ENCODE results near the gene LIG1. TPM values are rescaled to one million over a fixed set of nuclear protein-coding genes. Genes with fewer than 3 reads are reported as not detected.

The LIG1 gene
- total and polyA plus RNA-seq, 2 donors (not counting 3 experiments of a cell fraction or from before 2014, with no cell fraction given) = 64.0 to 94.7 TPM

DNA sequence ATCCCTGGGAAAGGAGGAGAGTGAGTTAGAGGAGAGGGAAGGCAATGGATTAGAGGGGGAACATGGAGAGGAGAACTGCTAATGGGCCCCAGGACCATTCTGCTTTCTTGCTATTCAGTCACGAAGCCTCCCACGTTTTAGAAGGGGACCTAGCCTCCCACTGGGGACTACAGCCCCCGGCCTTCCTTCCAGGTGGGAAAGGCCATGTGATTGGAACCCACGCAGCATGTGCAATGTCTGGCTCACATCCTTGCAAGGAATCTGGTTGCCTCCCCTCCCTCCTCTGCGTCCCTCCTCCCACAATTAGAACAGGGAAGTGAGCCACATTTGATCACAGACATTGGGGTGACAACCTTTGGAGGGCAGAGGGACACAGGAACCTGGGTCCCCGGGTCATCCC is 37.0 kb downstream of the LIG1 start:
- Histone ChIP-seq H3K4me2 (ENCODE audit: insufficient read depth, low read length) (no peak overlapping the region), H3K27ac (ENCODE audit: insufficient read depth, low read depth, low read length) (no peak overlapping the region), H3K9me3 (replicated peaks; ENCODE audit: control insufficient read depth, insufficient read depth, low read length) (no peaks in the 10 kb centered on the region), H3K4me3 (replicated peaks in 1 of 3; ENCODE audit: insufficient read depth in 1 of 3, low read depth in 1 of 3, low read length in 3 of 3) (no peak overlapping the region), H3K9me1 (replicated peaks; ENCODE audit: control insufficient read depth, extremely low read depth, insufficient read depth, low read length) (no peaks in the 10 kb centered on the region), H2AFZ (ENCODE audit: low read depth, low read length) (no peak overlapping the region), H3K79me2 (ENCODE audit: control insufficient read depth, insufficient read depth, low read length) (no peaks in the 10 kb centered on the region), H3K9ac (replicated peaks; ENCODE audit: extremely low read depth, insufficient read depth, low read length) (no peak overlapping the region), H3K4me1 (ENCODE audit: control insufficient read depth, extremely low read depth, insufficient read depth, low read length) (no peaks in the 10 kb centered on the region), H3K27me3 (ENCODE audit: control insufficient read depth in 2 of 2, insufficient read depth in 2 of 2, low read length in 2 of 2) (no peaks in the 10 kb centered on the region), H3K36me3 (ENCODE audit: control insufficient read depth in 2 of 2, extremely low read depth in 1 of 2, insufficient read depth in 2 of 2, low read length in 2 of 2) (peaks cover 4 to 10% of the 10 kb centered on the region in 2 experiments), H4K20me1 (replicated peaks; ENCODE audit: control insufficient read depth, extremely low read depth, insufficient read depth, low read length) (no peaks in the 10 kb centered on the region)
- TF ChIP-seq POLR2A (IDR thresholded peaks at IDR 0.05; ENCODE audit: low read depth, low read length) (no peak), GATA2 (IDR thresholded peaks at IDR 0.05; ENCODE audit: insufficient read depth, insufficient read length, low read depth, low read length) (no peak), JUN (IDR thresholded peaks at IDR 0.05; ENCODE audit: borderline replicate concordance, insufficient read depth, insufficient read length, low read depth) (no peak), EZH2 (IDR thresholded peaks at IDR 0.05; ENCODE audit: borderline replicate concordance, low read depth, low read length, severe bottlenecking) (no peak), FOS (IDR thresholded peaks at IDR 0.05; ENCODE audit: borderline replicate concordance, insufficient read depth, low read length) (no peak), MYC (IDR thresholded peaks at IDR 0.05; ENCODE audit: low read depth, low read length) (no peak), POLR2AphosphoS5 (IDR thresholded peaks at IDR 0.05; ENCODE audit: insufficient read depth, low read depth, low read length) (no peak)
- TF ChIP-seq, protein P1, sequence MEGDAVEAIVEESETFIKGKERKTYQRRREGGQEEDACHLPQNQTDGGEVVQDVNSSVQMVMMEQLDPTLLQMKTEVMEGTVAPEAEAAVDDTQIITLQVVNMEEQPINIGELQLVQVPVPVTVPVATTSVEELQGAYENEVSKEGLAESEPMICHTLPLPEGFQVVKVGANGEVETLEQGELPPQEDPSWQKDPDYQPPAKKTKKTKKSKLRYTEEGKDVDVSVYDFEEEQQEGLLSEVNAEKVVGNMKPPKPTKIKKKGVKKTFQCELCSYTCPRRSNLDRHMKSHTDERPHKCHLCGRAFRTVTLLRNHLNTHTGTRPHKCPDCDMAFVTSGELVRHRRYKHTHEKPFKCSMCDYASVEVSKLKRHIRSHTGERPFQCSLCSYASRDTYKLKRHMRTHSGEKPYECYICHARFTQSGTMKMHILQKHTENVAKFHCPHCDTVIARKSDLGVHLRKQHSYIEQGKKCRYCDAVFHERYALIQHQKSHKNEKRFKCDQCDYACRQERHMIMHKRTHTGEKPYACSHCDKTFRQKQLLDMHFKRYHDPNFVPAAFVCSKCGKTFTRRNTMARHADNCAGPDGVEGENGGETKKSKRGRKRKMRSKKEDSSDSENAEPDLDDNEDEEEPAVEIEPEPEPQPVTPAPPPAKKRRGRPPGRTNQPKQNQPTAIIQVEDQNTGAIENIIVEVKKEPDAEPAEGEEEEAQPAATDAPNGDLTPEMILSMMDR (IDR thresholded peaks at IDR 0.05; ENCODE audit: extremely low read depth in 1 of 2, insufficient read depth in 1 of 2, low read depth in 1 of 2, low read length in 2 of 2) = no peak
- TF ChIP-seq, protein P2, sequence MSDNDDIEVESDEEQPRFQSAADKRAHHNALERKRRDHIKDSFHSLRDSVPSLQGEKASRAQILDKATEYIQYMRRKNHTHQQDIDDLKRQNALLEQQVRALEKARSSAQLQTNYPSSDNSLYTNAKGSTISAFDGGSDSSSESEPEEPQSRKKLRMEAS (IDR thresholded peaks at IDR 0.05; ENCODE audit: insufficient read depth, insufficient read length) = no peak
- intact Hi-C loops (cut with micrococcal nuclease) = no loop called here
- dilution Hi-C loops (cut with MboI; ENCODE audit: extremely low pct_ligation_motif_present, low sequenced_read_pairs) = no loop called here
- no peak for DNase-seq (ENCODE audit: low read depth, low spot score)
- ChIA-PET POLR2A (no interaction called here), CTCF (interaction anchor here (5.0 kb wide), 1 partner anchor 8 kb away, joined by 18 read pairs; no protein-coding TSS in a partner anchor)
- FAIRE-seq = no peak
- no TSS peak for BruUV-seq (replicated peaks)

Data from endothelial cell of umbilical vein (primary cell).